Suprapubic skin (tissue), 4 donors: ENCODE results near the gene UBE2E2.

Source experiments
- CTCF ChIP-seq, 2 donors: fragments of 200-600 bp in 1 of 2; fragments of 450-650 bp in 1 of 2; sonication (generic) in 1 of 2; IDR thresholded peaks; one replicate each; pipeline ENCODE4 v1.5.1; 2016 to 2019; ENCODE audit warnings: antibody characterized with exemption in 2 of 2, mild to moderate bottlenecking in 1 of 2, moderate library complexity in 1 of 2
- POLR2A ChIP-seq, 2 donors: fragments of 450-650 bp; IDR thresholded peaks; one replicate each; pipeline ENCODE4 v1.6.1; 2017; ENCODE audit warnings: antibody characterized with exemption in 2 of 2, mild to moderate bottlenecking in 2 of 2, moderate library complexity in 2 of 2
- POLR2AphosphoS5 ChIP-seq, 3 donors: sonication (generic); formaldehyde crosslinking; IDR thresholded peaks; one replicate each; pipeline ENCODE4 v1.6.1; 2017; ENCODE audit warnings: antibody characterized with exemption in 3 of 3

GRCh38 chr3:23463791-23464190 lies 260.7 kb downstream of the UBE2E2 start:
- no peak for TF ChIP-seq CTCF (IDR thresholded peaks at IDR 0.05)
- no peak for TF ChIP-seq POLR2A (IDR thresholded peaks at IDR 0.05)
- TF ChIP-seq POLR2AphosphoS5 (IDR thresholded peaks at IDR 0.05): no peak
